Fibroblast of lung (primary cell): ENCODE data around the gene OR4D9.

ENCODE experiments used
- EZH2 ChIP-seq: IDR thresholded peaks from 2 replicates; pipeline ENCODE4 v1.5.1; 2012; ENCODE audit warnings: low read length, control low read depth, mild to moderate bottlenecking; ENCODE audit errors: missing control alignments
- TF ChIP-seq, protein P1 (sequence below), 2 donors: IDR thresholded peaks in 1 of 2; conservative IDR thresholded peaks in 1 of 2; 1 replicate in 1 of 2; 2 replicates in 1 of 2; pipeline ENCODE4 v1.5.1; 2011 to 2012; ENCODE audit warnings: low read length in 2 of 2, control low read depth in 1 of 2, inconsistent platforms in 1 of 2, low read depth in 1 of 2, mild to moderate bottlenecking in 1 of 2

DNA sequence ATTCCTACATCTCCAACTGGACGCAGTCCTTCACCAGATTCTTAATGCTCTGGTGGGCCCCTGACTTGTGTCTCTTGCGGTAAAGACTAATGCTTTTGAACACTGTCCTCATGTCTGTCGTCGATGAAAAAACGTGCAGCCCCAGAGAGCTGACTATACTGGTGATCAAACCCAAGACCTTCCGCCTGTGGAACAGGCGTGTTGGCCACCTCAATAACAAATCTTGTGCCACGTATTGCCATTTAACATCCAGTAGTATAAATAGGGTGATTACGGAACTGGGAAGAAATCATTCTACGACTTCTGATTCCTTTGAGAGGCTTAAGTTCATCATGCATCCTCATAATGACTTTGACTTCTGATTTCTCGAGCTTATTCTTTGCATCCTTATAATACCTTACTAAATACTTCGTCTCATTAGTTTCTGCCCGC, 45.6 kb downstream of the OR4D9 start:
- TF ChIP-seq, protein P1, sequence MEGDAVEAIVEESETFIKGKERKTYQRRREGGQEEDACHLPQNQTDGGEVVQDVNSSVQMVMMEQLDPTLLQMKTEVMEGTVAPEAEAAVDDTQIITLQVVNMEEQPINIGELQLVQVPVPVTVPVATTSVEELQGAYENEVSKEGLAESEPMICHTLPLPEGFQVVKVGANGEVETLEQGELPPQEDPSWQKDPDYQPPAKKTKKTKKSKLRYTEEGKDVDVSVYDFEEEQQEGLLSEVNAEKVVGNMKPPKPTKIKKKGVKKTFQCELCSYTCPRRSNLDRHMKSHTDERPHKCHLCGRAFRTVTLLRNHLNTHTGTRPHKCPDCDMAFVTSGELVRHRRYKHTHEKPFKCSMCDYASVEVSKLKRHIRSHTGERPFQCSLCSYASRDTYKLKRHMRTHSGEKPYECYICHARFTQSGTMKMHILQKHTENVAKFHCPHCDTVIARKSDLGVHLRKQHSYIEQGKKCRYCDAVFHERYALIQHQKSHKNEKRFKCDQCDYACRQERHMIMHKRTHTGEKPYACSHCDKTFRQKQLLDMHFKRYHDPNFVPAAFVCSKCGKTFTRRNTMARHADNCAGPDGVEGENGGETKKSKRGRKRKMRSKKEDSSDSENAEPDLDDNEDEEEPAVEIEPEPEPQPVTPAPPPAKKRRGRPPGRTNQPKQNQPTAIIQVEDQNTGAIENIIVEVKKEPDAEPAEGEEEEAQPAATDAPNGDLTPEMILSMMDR (conservative IDR thresholded peaks at IDR 0.05 in 1 of 2, IDR thresholded peaks at IDR 0.05 in 1 of 2; ENCODE audit: low read depth in 1 of 2, low read length in 2 of 2), result no peak
- no peak for TF ChIP-seq EZH2
